Measurements from ENCODE around the gene PRR36.

Gene PRR36

DNA sequence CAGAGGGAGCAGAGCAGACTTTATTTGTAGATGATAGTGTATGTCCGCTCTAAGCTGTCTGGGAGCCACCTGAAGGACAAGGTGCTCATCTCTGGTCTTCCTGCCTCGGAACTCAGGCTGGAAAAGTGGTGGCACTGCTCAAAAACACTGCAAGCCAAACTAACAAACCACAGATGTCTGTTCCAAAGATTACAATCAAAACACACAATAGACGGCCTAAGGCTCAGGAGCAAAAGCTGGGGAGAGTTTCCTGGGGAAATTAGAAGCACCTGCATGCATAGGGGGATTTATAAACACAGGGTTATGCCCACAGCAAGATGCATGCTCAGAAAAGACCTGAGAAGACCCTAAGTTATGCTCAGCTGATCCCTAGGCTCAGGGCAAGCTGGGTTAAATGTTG lies 53.6 kb downstream of the PRR36 start:
- no peak for DNase-seq (ENCODE audit: low read depth in 4 of 4, low spot score in 1 of 4)

DNA sequence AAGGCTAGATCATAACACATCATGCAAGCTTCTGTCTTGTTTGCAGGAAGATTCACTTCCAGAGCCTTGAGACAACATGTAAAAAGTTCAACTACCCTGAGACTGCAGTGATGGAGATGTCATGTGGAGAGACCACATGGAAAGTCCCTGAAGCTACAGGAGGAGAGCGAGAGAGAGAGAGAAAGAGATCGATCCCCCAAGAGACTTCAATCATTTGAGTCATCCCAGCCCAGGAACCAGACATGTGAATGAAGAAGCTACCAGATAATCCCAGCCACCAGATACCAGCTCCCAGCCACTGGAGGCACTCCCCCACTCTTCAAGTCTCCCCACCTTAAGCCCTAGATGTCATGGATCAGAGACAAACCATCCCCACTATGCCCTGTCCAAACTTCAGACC lies 54.9 kb downstream of the PRR36 start:
- DNase-seq (ENCODE audit: low read depth in 4 of 4, low spot score in 1 of 4): no peak

GRCh38 chr19:7818806-7819205 lies 55.4 kb downstream of the PRR36 start:
- DNase-seq (ENCODE audit: low read depth in 4 of 4, low spot score in 1 of 4): no peak
